GM19395 (cell line): ENCODE measurements around the gene ARL10.

Experiments
- ATAC-seq: cut with Tn5 transposase; IDR thresholded peaks from one replicate; pipeline ENCODE4 v1.9.1; 2021; ENCODE audit warnings: mild to moderate bottlenecking, moderate library complexity; ENCODE audit not compliant: unreplicated experiment

ARL10 gene

GRCh38 chr5:176361437-176362232 lies 3.7 kb upstream of the ARL10 start, which contains the start of gene KIAA1191:
TSS of gene KIAA1191 (minus strand) at chr5:176361764. CDS start at chr5:176359508, 2,256 bp downstream.
- peak; percentile 93 for ATAC-seq

- ATAC-seq = peak; percentile 10
Measured at GRCh38 chr5:176362233-176362490, 3.1 kb upstream of the ARL10 start.

- no peak for ATAC-seq
Measured at GRCh38 chr5:176364765-176365350, 429 bp upstream of the ARL10 start.

GRCh38 chr5:176366232-176366894 lies 1.1 kb downstream of the ARL10 start:
- ATAC-seq = no peak

GRCh38 chr5:176368726-176369125 lies 3.4 kb downstream of the ARL10 start:
- ATAC-seq = no peak

- no peak for ATAC-seq
Measured at GRCh38 chr5:176369934-176370711, 4.8 kb downstream of the ARL10 start.

- ATAC-seq = no peak
Measured at GRCh38 chr5:176371621-176372539, 6.6 kb downstream of the ARL10 start.

- no peak for ATAC-seq
Measured at GRCh38 chr5:176373100-176373818, 8.0 kb downstream of the ARL10 start.

GRCh38 chr5:176379881-176380280 lies 14.6 kb downstream of the ARL10 start:
- peak; percentile 68 for ATAC-seq

- ATAC-seq = no peak
Measured at GRCh38 chr5:176381423-176381822, 16.1 kb downstream of the ARL10 start.

GRCh38 chr5:176381979-176382378 lies 16.7 kb downstream of the ARL10 start:
- ATAC-seq = no peak

GRCh38 chr5:176382721-176383120 lies 17.4 kb downstream of the ARL10 start:
- no peak for ATAC-seq

GRCh38 chr5:176383248-176383905 lies 18.1 kb downstream of the ARL10 start:
- no peak for ATAC-seq

- no peak for ATAC-seq
Measured at GRCh38 chr5:176383961-176384360, 18.7 kb downstream of the ARL10 start.

- ATAC-seq = no peak
Measured at GRCh38 chr5:176384366-176384930, 19.2 kb downstream of the ARL10 start.

- ATAC-seq = no peak
Measured at GRCh38 chr5:176384991-176385390, 19.7 kb downstream of the ARL10 start.

GRCh38 chr5:176386491-176386890 lies 21.2 kb downstream of the ARL10 start:
- no peak for ATAC-seq

- ATAC-seq = no peak
Measured at GRCh38 chr5:176387384-176387925, 22.2 kb downstream of the ARL10 start.
